Brain microvascular endothelial cell (primary cell): ENCODE measurements around the gene OR2A12.

ENCODE experiments used
- DNase-seq: peaks from one replicate; pipeline ENCODE4 v3.0.0-alpha.2; 2020
- H3K27ac ChIP-seq: fragments of 250-450 bp; sonication (Bioruptor Pico); 2 replicates; pipeline ENCODE4 v1.5.1; 2020; ENCODE audit warnings: mild to moderate bottlenecking, moderate library complexity
- H3K27me3 ChIP-seq: fragments of 250-450 bp; sonication (Bioruptor Pico); replicated peaks from 2 replicates; pipeline ENCODE4 v1.5.1; 2020; ENCODE audit warnings: mild to moderate bottlenecking
- H3K36me3 ChIP-seq: fragments of 250-450 bp; sonication (Bioruptor Pico); replicated peaks from 2 replicates; pipeline ENCODE4 v1.5.1; 2020; ENCODE audit warnings: mild to moderate bottlenecking
- H3K4me3 ChIP-seq: 2 replicates; pipeline ENCODE4 v1.5.1; 2011; ENCODE audit warnings: low read depth, mild to moderate bottlenecking, control low read depth, low read length, moderate library complexity
- in situ Hi-C: cut with HindIII; loops from 2 replicates; pipeline ENCODE4 v1.10.0; 2017; ENCODE audit warnings: low sequenced_read_pairs, low pct_ligation_motif_present
- TF ChIP-seq, protein P1 (sequence below): IDR thresholded peaks from 2 replicates; pipeline ENCODE4 v1.5.1; 2011; ENCODE audit warnings: low read depth, mild to moderate bottlenecking, moderate library complexity, low read length, control low read depth, inconsistent platforms; ENCODE audit errors: missing control alignments

The OR2A12 gene

DNA sequence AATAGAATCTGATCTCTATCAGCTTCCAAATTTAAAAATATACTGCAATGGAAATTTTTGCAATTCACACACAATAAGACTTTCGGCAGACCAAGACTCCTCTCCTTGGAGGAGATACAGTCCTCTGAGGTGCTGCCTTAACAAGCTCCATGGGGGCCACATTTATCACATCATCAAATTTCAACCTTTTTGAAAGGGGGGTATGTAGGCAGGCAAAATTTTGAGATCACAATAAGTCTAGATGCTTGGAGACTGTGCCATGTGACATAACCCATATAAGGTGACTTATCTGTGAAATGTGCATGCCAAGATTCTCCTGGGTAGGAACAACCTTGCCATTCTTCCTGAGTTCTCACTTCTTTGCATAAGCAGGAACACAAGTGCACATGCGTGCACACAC lies at the start of gene OR2A12:
Gene OR2A12, plus strand, starts transcription at position 301 of the 400 bp plus-strand sequence. CDS start 8,830 bp downstream, outside the sequence.
- TF ChIP-seq, protein P1, sequence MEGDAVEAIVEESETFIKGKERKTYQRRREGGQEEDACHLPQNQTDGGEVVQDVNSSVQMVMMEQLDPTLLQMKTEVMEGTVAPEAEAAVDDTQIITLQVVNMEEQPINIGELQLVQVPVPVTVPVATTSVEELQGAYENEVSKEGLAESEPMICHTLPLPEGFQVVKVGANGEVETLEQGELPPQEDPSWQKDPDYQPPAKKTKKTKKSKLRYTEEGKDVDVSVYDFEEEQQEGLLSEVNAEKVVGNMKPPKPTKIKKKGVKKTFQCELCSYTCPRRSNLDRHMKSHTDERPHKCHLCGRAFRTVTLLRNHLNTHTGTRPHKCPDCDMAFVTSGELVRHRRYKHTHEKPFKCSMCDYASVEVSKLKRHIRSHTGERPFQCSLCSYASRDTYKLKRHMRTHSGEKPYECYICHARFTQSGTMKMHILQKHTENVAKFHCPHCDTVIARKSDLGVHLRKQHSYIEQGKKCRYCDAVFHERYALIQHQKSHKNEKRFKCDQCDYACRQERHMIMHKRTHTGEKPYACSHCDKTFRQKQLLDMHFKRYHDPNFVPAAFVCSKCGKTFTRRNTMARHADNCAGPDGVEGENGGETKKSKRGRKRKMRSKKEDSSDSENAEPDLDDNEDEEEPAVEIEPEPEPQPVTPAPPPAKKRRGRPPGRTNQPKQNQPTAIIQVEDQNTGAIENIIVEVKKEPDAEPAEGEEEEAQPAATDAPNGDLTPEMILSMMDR: no peak
- Histone ChIP-seq H3K4me3 (no peak within 1 kb of the TSS), H3K27ac (no peak within 1 kb of the TSS), H3K27me3 (no peaks in the 10 kb centered on the region), H3K36me3 (no peaks in the 10 kb centered on the region)
- in situ Hi-C loops: no loop called here
- no peak for DNase-seq

GRCh38 chr7:144036302-144036885 lies 49.7 kb upstream of the OR2A12 start:
- no peak overlapping the region for H3K4me3 ChIP-seq
- in situ Hi-C loops: no loop called here
- H3K27me3 ChIP-seq: no peaks in the 10 kb centered on the region
- H3K27ac ChIP-seq: peak overlapping the region; percentile 76
- H3K36me3 ChIP-seq: no peaks in the 10 kb centered on the region
- TF ChIP-seq, protein P1: no peak
- DNase-seq: peak; percentile 42

DNA sequence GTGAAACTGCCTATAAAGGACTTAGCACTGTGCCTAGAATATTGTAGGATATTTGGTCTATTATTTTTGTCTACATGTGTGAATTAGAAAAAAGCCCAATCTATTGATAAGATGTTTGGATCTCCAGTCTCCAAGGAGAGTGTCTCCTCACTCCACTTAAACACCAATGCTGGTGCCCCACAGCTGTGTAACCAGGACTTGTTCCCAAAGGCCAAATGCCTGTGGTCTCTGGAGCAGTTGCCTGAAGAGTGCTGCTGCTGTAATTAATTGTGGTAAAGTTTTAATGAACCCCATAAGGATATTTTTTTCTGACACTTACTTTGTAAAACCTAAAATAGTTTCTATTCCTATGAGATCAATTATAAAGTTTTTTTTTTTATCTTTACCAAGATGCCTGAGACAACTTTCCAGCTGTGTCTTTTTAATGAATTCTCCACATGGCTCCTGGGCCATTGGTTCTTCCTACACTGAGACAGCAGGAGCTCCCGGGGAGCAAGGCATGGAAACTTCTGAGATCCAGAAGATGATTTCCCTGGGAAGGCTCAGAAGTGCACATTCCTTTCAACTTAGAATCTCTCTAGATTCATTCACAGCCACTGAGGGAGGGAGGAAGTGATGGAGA lies 48.6 kb upstream of the OR2A12 start:
- TF ChIP-seq, protein P1: no peak
- Histone ChIP-seq H3K27me3 (no peaks in the 10 kb centered on the region), H3K4me3 (no peak overlapping the region), H3K36me3 (no peaks in the 10 kb centered on the region), H3K27ac (no peak overlapping the region)
- DNase-seq: peak; percentile 24
- in situ Hi-C loops: no loop called here

DNA sequence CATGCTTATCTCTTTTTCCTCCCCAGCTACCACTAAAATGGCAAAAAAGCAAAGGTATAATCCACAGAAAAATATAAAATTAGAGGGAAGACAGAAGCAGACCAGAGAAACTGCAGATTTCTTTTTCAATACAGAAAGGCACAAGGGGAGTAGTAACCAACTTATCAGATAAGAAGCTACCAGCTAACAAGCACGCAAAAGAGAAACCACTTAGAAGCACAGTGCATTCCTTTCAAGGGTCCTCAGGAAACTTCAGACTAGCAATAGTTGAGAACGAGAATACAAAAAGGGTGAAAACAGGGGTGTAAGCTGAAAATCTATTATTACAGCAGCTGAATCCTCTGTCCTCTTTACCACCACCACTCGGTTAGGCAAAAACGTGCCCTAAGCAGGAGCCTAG lies 47.2 kb upstream of the OR2A12 start:
- Histone ChIP-seq H3K36me3 (no peaks in the 10 kb centered on the region), H3K4me3 (no peak overlapping the region), H3K27ac (no peak overlapping the region), H3K27me3 (no peaks in the 10 kb centered on the region)
- DNase-seq: no peak
- in situ Hi-C loops: no loop called here
- TF ChIP-seq, protein P1: no peak

DNA sequence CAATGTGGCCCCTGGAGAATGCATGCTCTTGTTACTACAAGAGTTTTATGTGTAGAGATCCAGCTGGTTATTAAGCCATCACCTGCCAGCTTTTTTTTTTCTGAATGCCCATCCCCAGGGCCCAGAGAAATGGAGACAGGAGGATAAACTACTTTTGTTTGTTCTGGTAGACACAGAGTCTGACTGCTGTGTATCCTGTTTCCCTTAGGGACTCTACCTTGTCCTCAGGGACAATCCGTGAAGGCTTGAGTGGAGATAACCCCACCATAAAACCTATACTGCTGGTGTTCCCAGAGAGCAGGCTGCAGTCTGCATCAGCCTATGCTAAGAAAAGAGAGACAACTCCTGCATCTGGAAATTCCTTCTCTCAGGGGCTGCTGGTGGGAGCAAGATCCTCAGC lies 37.4 kb upstream of the OR2A12 start, which contains the start of gene OR2A5:
Gene OR2A5, plus strand, starts transcription at position 301 of the 400 bp plus-strand sequence. CDS start 1,454 bp downstream, outside the sequence.
- Histone ChIP-seq H3K27me3 (no peaks in the 10 kb centered on the region), H3K4me3 (no peak within 1 kb of the TSS), H3K36me3 (no peaks in the 10 kb centered on the region), H3K27ac (no peak within 1 kb of the TSS)
- TF ChIP-seq, protein P1: no peak
- in situ Hi-C loops: no loop called here
- DNase-seq: no peak
